ENCODE measurements around the gene GOPC. TPM values are rescaled to one million over a fixed set of nuclear protein-coding genes. Genes with fewer than 3 reads are reported as not detected.
"Not testable (repeated sequence)": the region's sequence is repeated elsewhere in the genome, so short reads cannot be mapped to it uniquely, and the experiment has no call there.

Gene GOPC
- total RNA-seq, result 10 to 100 TPM; 25.8 to 25.9 TPM

DNA sequence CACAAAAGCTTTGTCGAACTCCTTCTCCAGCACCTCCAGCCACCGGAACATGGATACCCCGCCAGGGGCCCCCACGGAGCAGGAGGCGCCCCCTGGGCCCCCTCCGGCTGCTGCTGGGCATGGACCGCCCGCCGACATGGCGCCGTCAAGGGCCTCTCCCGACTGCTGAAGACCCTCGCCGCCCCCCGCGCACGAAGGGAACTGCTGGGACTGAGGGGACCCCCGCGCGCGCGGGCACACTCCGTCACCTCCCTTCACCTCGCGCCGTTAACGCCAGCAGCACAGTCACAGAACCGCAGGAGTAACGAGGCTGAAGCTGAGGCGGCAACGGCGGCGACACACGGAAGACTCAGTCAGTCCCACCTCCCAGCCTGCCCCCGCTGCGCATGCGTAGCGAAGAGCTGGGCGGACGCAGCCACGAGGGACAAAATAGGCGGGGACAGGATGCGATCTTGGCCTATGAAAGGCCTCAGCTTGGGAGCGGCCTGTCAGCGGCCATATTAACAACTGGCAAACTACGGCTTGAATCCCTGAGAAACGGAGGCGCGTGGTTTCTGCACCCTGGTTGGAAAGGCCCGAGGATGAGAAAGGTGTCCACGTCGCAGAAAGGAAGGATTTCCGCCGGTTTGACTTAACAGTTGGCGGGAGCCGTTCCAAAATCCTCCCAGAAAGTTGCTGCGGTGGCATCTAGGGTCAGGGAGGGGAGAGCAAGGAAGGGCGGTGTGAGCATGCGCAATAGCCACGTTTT lies at the start of gene GOPC:
GOPC (minus strand) TSS at position 361 of the 748 bp plus-strand sequence; CDS start at position 138, 223 bp downstream.
- Mint-ChIP-seq H3K9me3 (peaks cover 4% of the 10 kb centered on the region), H3K4me3 (peak within 1 kb of the TSS; percentile 100), H3K4me1 (peaks cover 26% of the 10 kb centered on the region), H3K27me3 (no peaks in the 10 kb centered on the region), H3K36me3 (peaks cover 21% of the 10 kb centered on the region), H3K27ac (peak within 1 kb of the TSS; percentile 100)
- DNase-seq (peak; percentile 92), ATAC-seq (ENCODE audit: low read depth) (peak; percentile 98)
- POLR2A ChIA-PET, result interaction anchor here (0.5 to 1.9 kb wide), 13 partner anchors 8 to 1136 kb away, joined by 3 to 20 read pairs (median 4); partner anchors contain the start of genes DCBLD1 and ZUP1

GRCh38 chr6:117651984-117652383 lies 49.7 kb upstream of the GOPC start:
- ATAC-seq (ENCODE audit: low read depth); H3K4me1 Mint-ChIP-seq; H3K27ac Mint-ChIP-seq; H3K4me3 Mint-ChIP-seq; H3K27me3 Mint-ChIP-seq; DNase-seq; H3K36me3 Mint-ChIP-seq; POLR2A ChIA-PET; H3K9me3 Mint-ChIP-seq: not testable (repeated sequence)

DNA sequence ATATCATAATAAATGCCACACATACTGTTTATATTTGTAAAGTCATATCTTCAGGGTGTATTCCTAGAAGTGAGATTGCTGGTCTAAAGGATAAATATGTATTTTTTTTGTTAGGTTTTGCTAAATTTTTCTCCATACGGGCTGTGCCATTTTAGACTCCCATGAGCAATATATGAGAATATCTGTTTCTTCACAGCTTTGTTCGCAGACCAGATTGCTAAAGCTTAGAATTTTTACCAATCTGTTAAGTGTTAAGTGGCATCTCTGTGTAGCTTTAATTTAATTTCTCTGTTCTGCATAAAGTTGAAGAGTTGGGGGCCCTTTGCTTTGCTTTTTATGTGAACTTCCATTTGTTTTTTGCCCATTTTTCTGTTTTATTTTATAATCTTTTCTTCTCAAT lies 40.7 kb upstream of the GOPC start:
- H3K4me3 Mint-ChIP-seq, result no peak overlapping the region
- no peak overlapping the region for H3K27ac Mint-ChIP-seq
- H3K9me3 Mint-ChIP-seq, result peaks cover 2% of the 10 kb centered on the region
- no peaks in the 10 kb centered on the region for H3K4me1 Mint-ChIP-seq
- POLR2A ChIA-PET, result no interaction called here
- no peak for DNase-seq
- H3K27me3 Mint-ChIP-seq, result no peaks in the 10 kb centered on the region
- no peak for ATAC-seq (ENCODE audit: low read depth)
- peaks cover 2% of the 10 kb centered on the region for H3K36me3 Mint-ChIP-seq

DNA sequence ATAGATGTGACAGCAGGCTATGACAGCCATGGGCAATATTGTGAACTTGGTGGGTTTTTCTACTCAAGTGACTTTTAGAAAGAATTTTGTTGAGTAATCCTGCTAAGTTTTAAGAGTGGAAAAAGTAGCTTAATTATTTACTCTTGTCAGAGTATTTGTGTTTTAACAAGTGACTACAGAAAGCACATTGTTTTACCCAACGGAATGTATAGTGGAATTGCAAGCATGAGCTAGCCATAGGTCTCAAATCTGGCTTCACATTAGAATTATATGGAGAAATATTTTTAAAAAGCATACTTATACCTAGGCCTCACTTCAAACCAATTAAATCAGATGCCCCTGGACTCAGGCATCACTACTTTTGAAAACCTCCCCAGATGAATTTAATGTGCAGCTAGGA lies 35.5 kb upstream of the GOPC start:
- no peak for DNase-seq
- no peak overlapping the region for H3K27ac Mint-ChIP-seq
- ATAC-seq (ENCODE audit: low read depth), result no peak
- no peak overlapping the region for H3K4me3 Mint-ChIP-seq
- H3K4me1 Mint-ChIP-seq, result no peaks in the 10 kb centered on the region
- POLR2A ChIA-PET, result no interaction called here
- peaks cover 2% of the 10 kb centered on the region for H3K9me3 Mint-ChIP-seq
- H3K27me3 Mint-ChIP-seq, result no peaks in the 10 kb centered on the region
- H3K36me3 Mint-ChIP-seq, result no peaks in the 10 kb centered on the region

GRCh38 chr6:117629119-117629660 lies 26.9 kb upstream of the GOPC start:
- no peak overlapping the region for H3K27ac Mint-ChIP-seq

DNA sequence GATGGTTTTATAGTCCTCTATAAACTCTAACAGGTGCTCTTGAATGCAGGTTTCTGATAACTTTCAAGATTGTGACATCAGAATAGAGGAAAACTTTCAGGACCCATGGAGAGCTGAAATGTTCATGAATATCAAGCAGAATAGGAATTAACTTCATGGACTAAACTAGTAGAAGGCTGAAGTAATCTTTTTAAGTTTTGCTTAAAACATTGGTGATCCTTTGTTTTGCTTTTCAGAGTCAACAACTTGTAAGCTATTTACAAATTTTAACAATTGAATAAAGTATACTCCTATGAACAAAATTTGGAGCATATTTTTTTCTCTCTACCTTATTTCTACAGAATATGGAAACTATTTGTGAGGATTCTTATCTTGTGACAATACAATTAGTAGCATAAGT lies 25.2 kb upstream of the GOPC start:
- H3K36me3 Mint-ChIP-seq, result peaks cover 1% of the 10 kb centered on the region
- peaks cover 11% of the 10 kb centered on the region for H3K9me3 Mint-ChIP-seq
- no peak overlapping the region for H3K27ac Mint-ChIP-seq
- ATAC-seq (ENCODE audit: low read depth) (no peak), DNase-seq (no peak)
- no peaks in the 10 kb centered on the region for H3K4me1 Mint-ChIP-seq
- peaks cover 4% of the 10 kb centered on the region for H3K27me3 Mint-ChIP-seq
- no peak overlapping the region for H3K4me3 Mint-ChIP-seq
- POLR2A ChIA-PET, result no interaction called here

More at GRCh38 chr6:117629119-117629660, 26.9 kb upstream of the GOPC start:
- DNase-seq (no peak), ATAC-seq (ENCODE audit: low read depth) (no peak)
- H3K4me3 Mint-ChIP-seq, result no peak overlapping the region
- peaks cover 1% of the 10 kb centered on the region for H3K36me3 Mint-ChIP-seq
- H3K27me3 Mint-ChIP-seq, result peaks cover 4% of the 10 kb centered on the region
- H3K4me1 Mint-ChIP-seq, result no peaks in the 10 kb centered on the region
- H3K9me3 Mint-ChIP-seq, result peaks cover 8% of the 10 kb centered on the region
- POLR2A ChIA-PET, result no interaction called here

- POLR2A ChIA-PET, result no interaction called here
- no peak overlapping the region for H3K27ac Mint-ChIP-seq
- no peaks in the 10 kb centered on the region for H3K4me1 Mint-ChIP-seq
- H3K4me3 Mint-ChIP-seq, result no peak overlapping the region
- H3K9me3 Mint-ChIP-seq, result peaks cover 8% of the 10 kb centered on the region
- peaks cover 2% of the 10 kb centered on the region for H3K27me3 Mint-ChIP-seq
- DNase-seq (no peak), ATAC-seq (ENCODE audit: low read depth) (no peak)
- H3K36me3 Mint-ChIP-seq, result peaks cover 1% of the 10 kb centered on the region
Measured at GRCh38 chr6:117624869-117625481, 22.7 kb upstream of the GOPC start.

- DNase-seq (no peak), ATAC-seq (ENCODE audit: low read depth) (no peak)
- POLR2A ChIA-PET, result no interaction called here
- no peak overlapping the region for H3K4me3 Mint-ChIP-seq
- peaks cover 3% of the 10 kb centered on the region for H3K36me3 Mint-ChIP-seq
- no peak overlapping the region for H3K27ac Mint-ChIP-seq
- H3K4me1 Mint-ChIP-seq, result peaks cover 4% of the 10 kb centered on the region
- peaks cover 3% of the 10 kb centered on the region for H3K9me3 Mint-ChIP-seq
- H3K27me3 Mint-ChIP-seq, result peaks cover 4% of the 10 kb centered on the region
Measured at GRCh38 chr6:117619178-117619577, 16.9 kb upstream of the GOPC start.

- no peak for DNase-seq
- Mint-ChIP-seq H3K9me3 (no peaks in the 10 kb centered on the region), H3K4me3 (no peak overlapping the region), H3K27me3 (peaks cover 7% of the 10 kb centered on the region), H3K27ac (no peak overlapping the region), H3K36me3 (peaks cover 3% of the 10 kb centered on the region), H3K4me1 (peaks cover 11% of the 10 kb centered on the region)
- POLR2A ChIA-PET, result no interaction called here
- ATAC-seq (ENCODE audit: low read depth), result no peak
Measured at GRCh38 chr6:117617210-117618035, 15.1 kb upstream of the GOPC start.

- Mint-ChIP-seq H3K9me3 (no peaks in the 10 kb centered on the region), H3K4me3 (no peak overlapping the region), H3K27ac (no peak overlapping the region), H3K4me1 (peaks cover 11% of the 10 kb centered on the region), H3K36me3 (peaks cover 3% of the 10 kb centered on the region), H3K27me3 (peaks cover 12% of the 10 kb centered on the region)
- ATAC-seq (ENCODE audit: low read depth) (no peak), DNase-seq (no peak)
- POLR2A ChIA-PET, result no interaction called here
Measured at GRCh38 chr6:117616391-117617209, 14.3 kb upstream of the GOPC start.

DNA sequence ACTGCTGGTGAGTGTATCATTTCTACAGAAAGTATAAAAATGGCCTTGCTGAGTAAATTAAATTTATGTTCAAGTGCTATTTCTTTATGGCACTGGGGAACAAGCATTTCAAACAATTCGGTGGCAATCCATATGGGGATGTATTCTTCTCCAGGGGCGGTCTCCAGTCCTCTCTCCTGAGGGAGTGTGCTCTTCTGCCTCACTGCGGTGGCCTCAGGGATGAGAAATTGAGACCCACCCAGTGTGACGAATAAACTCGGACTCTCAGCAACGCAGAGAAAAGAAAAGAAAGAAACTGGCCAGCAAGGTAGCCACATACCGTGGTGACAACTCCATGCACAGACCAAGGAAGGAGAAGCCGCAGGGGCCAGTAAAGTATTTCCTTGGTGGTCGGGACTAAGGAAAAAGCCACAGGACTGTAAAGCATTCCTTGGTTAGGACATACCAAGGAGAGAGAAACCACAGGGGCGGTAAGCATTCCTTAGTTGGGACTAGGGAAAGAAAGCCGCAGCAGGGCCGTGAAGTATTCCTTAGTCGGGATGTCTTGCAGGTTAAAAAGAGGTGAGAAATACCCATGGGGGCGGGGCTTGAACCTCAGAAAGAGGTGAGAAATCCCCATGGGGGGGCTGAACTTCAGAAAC lies 13.6 kb upstream of the GOPC start:
- no peak for ATAC-seq (ENCODE audit: low read depth)
- no peaks in the 10 kb centered on the region for H3K9me3 Mint-ChIP-seq
- POLR2A ChIA-PET, result no interaction called here
- no peak for DNase-seq
- peaks cover 11% of the 10 kb centered on the region for H3K27me3 Mint-ChIP-seq
- peaks cover 3% of the 10 kb centered on the region for H3K36me3 Mint-ChIP-seq
- H3K4me3 Mint-ChIP-seq, result no peak overlapping the region
- peaks cover 11% of the 10 kb centered on the region for H3K4me1 Mint-ChIP-seq
- H3K27ac Mint-ChIP-seq, result no peak overlapping the region

GRCh38 chr6:117613920-117614560 lies 11.7 kb upstream of the GOPC start:
- POLR2A ChIA-PET, result interaction anchor here (0.7 to 2.7 kb wide), 2 partner anchors 12 to 67 kb away, joined by 5 to 16 read pairs; partner anchors contain the start of gene GOPC
- no peak for DNase-seq
- H3K4me3 Mint-ChIP-seq, result peak overlapping the region; percentile 36

More at GRCh38 chr6:117613920-117614560, 11.7 kb upstream of the GOPC start:
- Mint-ChIP-seq H3K4me1 (peaks cover 11% of the 10 kb centered on the region), H3K9me3 (no peaks in the 10 kb centered on the region), H3K27ac (no peak overlapping the region), H3K27me3 (peaks cover 11% of the 10 kb centered on the region), H3K36me3 (peaks cover 3% of the 10 kb centered on the region)
- peak; percentile 73 for ATAC-seq (ENCODE audit: low read depth)
